Glutamatergic neuron (in vitro differentiated cells): ENCODE data around the gene TFCP2. TPM values are rescaled to one million over a fixed set of nuclear protein-coding genes. Genes with fewer than 3 reads are reported as not detected.

ENCODE experiments used
- DNase-seq: peaks from one replicate; pipeline ENCODE4 v3.0.0; 2022
- H3K27ac Mint-ChIP-seq: one replicate; pipeline ENCODE4 v1.8.0; 2020; ENCODE audit warnings: mild to moderate bottlenecking, mixed read lengths, inconsistent platforms; ENCODE audit not compliant: unreplicated experiment
- H3K27me3 Mint-ChIP-seq: one replicate; pipeline ENCODE4 v1.8.0; 2020; ENCODE audit warnings: mild to moderate bottlenecking, moderate library complexity, mixed read lengths, inconsistent platforms; ENCODE audit not compliant: unreplicated experiment
- H3K36me3 Mint-ChIP-seq: one replicate; pipeline ENCODE4 v1.8.0; 2020; ENCODE audit warnings: mild to moderate bottlenecking, mixed read lengths, inconsistent platforms; ENCODE audit not compliant: unreplicated experiment
- H3K4me1 Mint-ChIP-seq: one replicate; pipeline ENCODE4 v1.8.0; 2020; ENCODE audit warnings: mild to moderate bottlenecking, low read depth, mixed read lengths, inconsistent platforms; ENCODE audit not compliant: unreplicated experiment
- H3K4me3 Mint-ChIP-seq: one replicate; pipeline ENCODE4 v1.8.0; 2020; ENCODE audit warnings: mild to moderate bottlenecking, mixed read lengths, inconsistent platforms; ENCODE audit not compliant: unreplicated experiment
- H3K9me3 Mint-ChIP-seq: one replicate; pipeline ENCODE4 v1.8.0; 2020; ENCODE audit warnings: mild to moderate bottlenecking, moderate library complexity, mixed read lengths, inconsistent platforms; ENCODE audit not compliant: unreplicated experiment
- CTCF ChIP-seq: fragments of 200-600 bp; sonication (generic); IDR thresholded peaks from one replicate; pipeline ENCODE4 v1.5.0; 2021; ENCODE audit not compliant: partially characterized antibody, unreplicated experiment
- total RNA-seq: library from RNA; stranded (reverse); fragmentation: NEBNext Ultra II Directional; extraction: Animal tissue kit (Norgen Biotek cat#: 25700); gene quantifications from one replicate; pipeline ENCODE4 v1.2.1, GENCODE V29; 2021; ENCODE audit not compliant: unreplicated experiment

The TFCP2 gene
- total RNA-seq, 1 donor from 2014 or later: 21.7 TPM

- H3K9me3 Mint-ChIP-seq: peaks cover 1% of the 10 kb centered on the region
- TF ChIP-seq CTCF: no peak
- no peaks in the 10 kb centered on the region for H3K36me3 Mint-ChIP-seq
- no peaks in the 10 kb centered on the region for H3K4me1 Mint-ChIP-seq
- H3K27me3 Mint-ChIP-seq: peaks cover 1% of the 10 kb centered on the region
- DNase-seq: no peak
- H3K4me3 Mint-ChIP-seq: no peak overlapping the region
- no peak overlapping the region for H3K27ac Mint-ChIP-seq
Measured at GRCh38 chr12:51210690-51211395, 37.9 kb upstream of the TFCP2 start.

- Mint-ChIP-seq H3K27ac (no peak overlapping the region), H3K4me1 (no peaks in the 10 kb centered on the region), H3K4me3 (no peak overlapping the region), H3K36me3 (no peaks in the 10 kb centered on the region), H3K27me3 (peaks cover 1% of the 10 kb centered on the region), H3K9me3 (peaks cover 1% of the 10 kb centered on the region)
- no peak for DNase-seq
- no peak for TF ChIP-seq CTCF
Measured at GRCh38 chr12:51209259-51209658, 36.3 kb upstream of the TFCP2 start.

GRCh38 chr12:51208016-51208660, 35.2 kb upstream of the TFCP2 start:
- Mint-ChIP-seq H3K27ac (no peak overlapping the region), H3K27me3 (peaks cover 1% of the 10 kb centered on the region), H3K36me3 (no peaks in the 10 kb centered on the region), H3K4me1 (no peaks in the 10 kb centered on the region), H3K9me3 (peaks cover 1% of the 10 kb centered on the region), H3K4me3 (no peak overlapping the region)
- no peak for DNase-seq
- no peak for TF ChIP-seq CTCF

GRCh38 chr12:51205350-51205749, 32.4 kb upstream of the TFCP2 start:
- Mint-ChIP-seq H3K27me3 (peaks cover 1% of the 10 kb centered on the region), H3K27ac (no peak overlapping the region), H3K9me3 (peaks cover 3% of the 10 kb centered on the region), H3K4me1 (peaks cover under 1% of the 10 kb centered on the region), H3K4me3 (no peak overlapping the region), H3K36me3 (no peaks in the 10 kb centered on the region)
- no peak for TF ChIP-seq CTCF
- no peak for DNase-seq

GRCh38 chr12:51202718-51203117, 29.8 kb upstream of the TFCP2 start:
- Mint-ChIP-seq H3K27me3 (peaks cover 2% of the 10 kb centered on the region), H3K4me1 (peaks cover 3% of the 10 kb centered on the region), H3K4me3 (no peak overlapping the region), H3K27ac (no peak overlapping the region), H3K36me3 (no peaks in the 10 kb centered on the region), H3K9me3 (peaks cover 1% of the 10 kb centered on the region)
- DNase-seq: no peak
- no peak for TF ChIP-seq CTCF
